ENCODE results near the gene CCNI2.
"Not testable (repeated sequence)": the region's sequence is repeated elsewhere in the genome, so short reads cannot be mapped to it uniquely, and the experiment has no call there.

CCNI2 gene

GRCh38 chr5:132785365-132785764, 38.1 kb downstream of the CCNI2 start:
- DNase-seq, result no peak

GRCh38 chr5:132785864-132786263, 38.6 kb downstream of the CCNI2 start:
- DNase-seq, result no peak

- DNase-seq, result no peak
These were observed 39.9 kb downstream of the CCNI2 start for GRCh38 chr5:132787076-132787475.

DNA sequence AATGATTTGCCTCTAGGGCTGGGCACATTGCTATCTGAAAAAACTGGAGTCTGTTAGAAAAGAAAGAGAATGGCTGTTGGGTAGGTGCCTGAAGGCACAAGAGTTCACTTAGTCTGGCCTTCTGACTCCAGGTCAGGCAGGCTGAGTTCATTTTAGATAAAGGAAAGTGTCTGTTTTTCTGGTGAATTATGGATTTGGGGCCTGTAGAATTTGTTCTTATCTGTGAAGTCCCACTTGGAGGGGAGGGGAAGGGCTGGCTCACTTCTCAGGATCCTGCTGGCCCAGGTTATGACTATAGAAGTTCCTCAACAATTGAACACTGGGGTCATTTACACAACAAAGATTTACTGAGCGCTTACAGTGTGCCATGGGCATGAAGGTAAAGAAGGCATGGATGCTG, 41.3 kb downstream of the CCNI2 start:
- DNase-seq, result no peak

DNA sequence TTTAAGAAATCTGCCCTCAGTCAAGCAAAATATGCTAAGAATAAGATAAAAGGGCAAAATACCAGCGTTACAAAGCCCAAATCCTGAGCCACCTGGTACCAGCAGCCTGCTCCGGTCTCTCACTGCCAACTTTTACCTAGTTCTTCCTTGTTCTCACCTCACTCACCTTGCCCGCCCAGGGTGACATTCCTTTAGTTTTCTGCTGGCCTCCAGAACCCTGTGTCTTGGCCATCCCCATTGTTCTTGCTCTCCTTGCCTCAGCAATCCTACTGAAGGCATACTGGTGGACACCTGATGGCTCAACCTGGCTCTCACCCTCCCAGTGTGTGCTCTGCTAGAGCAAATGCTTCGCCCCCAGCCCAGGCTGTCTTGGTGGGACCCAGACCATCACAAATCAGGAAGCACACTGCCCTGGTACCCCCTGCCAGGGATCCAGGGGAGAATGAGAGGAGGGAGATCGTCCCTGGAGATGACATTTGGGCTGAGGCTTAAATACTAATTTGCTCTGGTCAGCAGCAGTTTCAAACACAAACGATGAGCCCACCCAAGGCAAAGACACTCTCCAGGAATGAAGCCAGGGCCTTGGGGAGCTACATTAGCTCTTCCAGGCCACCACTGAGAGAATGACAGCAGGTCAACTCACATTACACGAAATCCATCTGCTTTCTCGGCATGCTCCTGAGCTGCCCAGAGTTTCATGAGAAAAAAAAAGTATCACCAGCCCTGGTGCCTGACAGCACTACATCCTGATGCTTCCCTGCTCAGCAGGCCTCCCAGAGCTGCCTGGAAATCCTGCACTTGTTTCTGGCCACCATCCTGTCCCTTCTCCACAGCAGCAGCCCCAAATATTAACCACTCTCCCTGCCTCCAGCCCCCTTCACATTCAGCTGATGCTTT, 42.0 kb downstream of the CCNI2 start:
- no peak for DNase-seq

- no peak for DNase-seq
These were observed 43.1 kb downstream of the CCNI2 start for GRCh38 chr5:132790201-132790865.

GRCh38 chr5:132791026-132791425, 43.8 kb downstream of the CCNI2 start:
- DNase-seq, result no peak

DNA sequence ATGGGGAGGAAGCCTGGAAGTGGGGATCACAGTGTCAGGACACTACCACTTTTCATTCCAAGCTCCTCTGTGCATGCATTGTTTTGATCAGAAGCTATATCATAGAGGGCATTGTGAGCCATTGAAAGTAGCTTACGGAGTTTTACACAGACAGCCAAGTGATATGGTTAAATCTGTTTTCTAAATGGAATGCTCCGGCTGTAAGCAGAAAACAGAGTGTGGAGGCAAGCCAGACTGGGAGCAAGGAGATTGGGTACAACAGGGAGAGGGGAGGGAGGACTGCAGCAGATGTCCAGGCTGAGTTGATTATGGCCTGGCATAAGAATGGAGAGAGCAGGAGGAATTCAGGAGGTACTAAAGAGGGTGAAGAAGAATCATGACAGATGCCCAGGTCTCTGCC, 50.4 kb downstream of the CCNI2 start:
- no peak for DNase-seq

DNA sequence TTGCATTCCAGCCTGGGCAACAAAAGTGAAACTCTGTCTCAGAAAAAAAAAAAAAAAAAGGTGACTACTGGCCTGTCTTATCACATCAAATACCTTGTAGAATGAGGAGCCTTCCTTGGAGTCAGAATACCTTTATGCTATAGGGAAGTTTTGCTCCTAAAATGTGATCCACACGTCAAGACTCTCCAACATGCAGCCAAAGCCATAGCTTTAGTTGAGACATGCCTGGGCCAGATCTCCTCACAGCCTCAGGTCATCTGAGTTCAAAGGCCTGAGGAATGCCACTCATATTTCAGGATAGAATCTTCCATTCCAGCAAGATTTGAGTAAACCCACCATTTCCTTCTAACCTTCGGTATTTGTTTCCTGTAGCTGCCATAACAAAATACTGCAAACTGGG, 52.2 kb downstream of the CCNI2 start:
- DNase-seq, result no peak

DNA sequence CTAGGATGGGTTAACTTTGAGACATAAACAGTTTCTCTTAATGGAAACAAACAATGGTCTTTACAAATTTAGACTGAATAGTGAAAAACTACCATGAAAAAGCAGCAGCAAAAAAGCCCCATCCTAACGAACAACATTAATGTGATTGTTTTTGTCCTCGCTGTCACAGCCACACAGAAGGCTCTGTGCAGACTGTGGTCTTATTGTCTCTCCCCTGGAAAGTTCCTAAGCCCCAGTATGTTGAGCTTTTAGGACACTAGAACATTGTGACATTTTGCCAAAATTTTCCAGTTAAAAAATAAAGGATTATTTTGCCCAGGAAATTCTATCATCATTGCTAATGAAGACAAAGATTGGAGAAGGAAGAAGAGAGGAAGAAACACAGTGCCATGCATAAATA, 53.3 kb downstream of the CCNI2 start:
- no peak for DNase-seq

- DNase-seq, result no peak
These were observed 54.9 kb downstream of the CCNI2 start for GRCh38 chr5:132802044-132802684.

- not testable (repeated sequence) for DNase-seq
These were observed 55.5 kb downstream of the CCNI2 start for GRCh38 chr5:132802685-132803066.

Data from RPMI8226 (cell line).